HG02759 (cell line): ENCODE data around the gene AFDN.

Experiments used
- ATAC-seq: cut with Tn5 transposase; IDR thresholded peaks from one replicate; pipeline ENCODE4 v1.9.1; 2021; ENCODE audit warnings: mild to moderate bottlenecking, moderate library complexity; ENCODE audit not compliant: unreplicated experiment

Gene AFDN

DNA sequence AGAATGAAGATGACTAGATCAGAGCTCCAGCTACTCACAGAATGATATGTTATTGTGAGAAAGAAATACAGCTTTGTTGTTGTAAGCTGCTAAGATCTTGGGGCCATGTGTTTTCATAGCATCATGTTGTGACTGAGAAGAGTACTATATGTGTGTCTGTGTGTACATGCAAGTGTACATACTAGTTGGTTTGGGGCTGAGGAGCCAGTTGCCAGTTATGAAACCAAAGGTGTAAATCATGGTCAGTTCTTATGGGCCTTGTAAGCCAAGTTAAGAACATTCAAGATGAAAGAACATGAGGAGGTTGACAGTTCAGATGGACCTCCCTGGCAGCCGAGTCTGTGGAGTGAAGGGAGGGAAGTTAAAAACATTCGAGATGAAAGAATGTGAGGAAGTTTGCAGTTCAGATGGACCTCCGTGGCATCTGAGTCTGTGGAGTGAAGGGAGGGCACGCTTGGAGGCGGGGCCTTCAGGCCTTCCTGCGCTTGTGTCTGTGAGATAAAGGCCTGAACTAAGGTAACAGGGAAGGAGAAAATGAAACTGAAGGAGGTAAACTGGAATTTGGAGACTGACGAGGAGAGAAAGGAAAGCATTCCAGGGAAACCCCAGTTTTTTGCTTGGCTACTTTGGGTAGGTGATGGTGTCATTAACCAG, 13.9 kb downstream of the AFDN start:
- no peak for ATAC-seq

DNA sequence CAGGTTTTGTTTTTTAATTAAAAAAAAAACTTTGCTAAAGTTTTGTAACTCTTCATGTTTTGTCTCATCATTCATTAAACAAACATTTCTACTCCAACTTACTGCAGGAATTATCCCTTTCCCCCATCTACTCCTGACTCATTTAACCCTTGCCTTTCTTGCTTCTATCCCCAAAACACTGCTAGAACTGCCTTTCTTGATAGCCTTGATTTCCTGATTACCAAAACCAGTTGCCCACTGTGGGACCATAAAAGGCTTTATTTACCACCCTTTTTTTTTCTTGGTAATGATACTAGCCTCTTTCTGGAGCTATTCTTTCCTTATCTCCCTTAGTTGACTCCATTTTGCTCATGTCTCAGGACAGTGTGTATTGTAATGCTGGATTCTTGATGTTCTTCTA, 15.3 kb downstream of the AFDN start:
- ATAC-seq, result no peak

DNA sequence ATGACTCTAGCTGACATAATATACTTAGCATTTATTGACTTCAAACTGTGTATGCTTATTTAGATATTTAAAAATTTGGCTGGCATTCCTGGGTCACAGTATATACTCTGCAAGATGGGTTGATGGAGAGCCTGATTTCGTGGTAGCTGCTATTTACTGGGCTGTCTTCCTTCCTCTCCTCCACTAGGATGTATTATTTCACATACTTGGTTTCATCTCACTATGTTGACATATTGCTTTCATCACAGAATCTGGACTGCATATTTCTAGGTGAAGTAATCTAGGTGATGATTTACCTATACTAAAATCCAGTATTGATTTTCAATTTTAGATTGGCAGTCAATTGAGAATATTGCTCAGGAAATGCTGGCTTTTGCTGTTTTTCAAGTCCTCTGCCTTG, 15.7 kb downstream of the AFDN start:
- no peak for ATAC-seq

DNA sequence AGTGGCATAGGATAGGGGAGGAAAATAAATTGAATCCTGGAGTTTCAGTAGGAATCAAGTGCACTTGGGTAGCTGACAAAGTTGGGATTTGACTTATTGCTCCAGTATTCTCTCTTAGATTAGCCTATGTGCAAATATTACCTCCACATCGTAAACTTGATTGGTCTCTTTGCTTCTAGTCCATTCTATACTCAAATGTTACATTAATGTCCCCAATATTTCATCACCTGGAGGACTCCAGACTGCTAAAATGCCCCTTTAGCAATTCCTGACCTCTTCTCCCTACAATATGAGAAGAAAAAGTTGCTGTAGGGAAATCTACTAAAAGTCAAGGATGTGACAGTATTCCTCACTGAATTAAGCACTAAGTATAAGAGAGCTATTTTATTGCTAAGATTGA, 16.3 kb downstream of the AFDN start:
- no peak for ATAC-seq

DNA sequence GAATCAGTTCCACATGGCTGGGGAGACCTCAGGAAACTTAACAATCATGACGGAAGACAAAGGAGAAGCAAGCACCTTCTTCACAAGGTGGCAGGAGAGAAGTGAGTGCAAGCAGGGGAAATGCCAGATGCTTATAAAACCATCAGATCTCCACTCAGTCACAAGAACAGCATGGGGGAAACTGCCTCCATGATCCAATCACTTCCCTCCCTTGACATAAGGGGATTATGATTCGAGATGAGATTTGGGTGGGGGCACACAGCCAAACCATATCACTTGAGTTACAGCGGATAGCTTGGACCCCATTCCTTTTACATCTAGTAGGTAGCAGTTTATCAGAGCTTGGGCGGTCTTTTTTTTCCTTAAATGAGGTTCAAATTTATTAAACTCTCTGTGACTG, 19.1 kb downstream of the AFDN start:
- ATAC-seq, result no peak

DNA sequence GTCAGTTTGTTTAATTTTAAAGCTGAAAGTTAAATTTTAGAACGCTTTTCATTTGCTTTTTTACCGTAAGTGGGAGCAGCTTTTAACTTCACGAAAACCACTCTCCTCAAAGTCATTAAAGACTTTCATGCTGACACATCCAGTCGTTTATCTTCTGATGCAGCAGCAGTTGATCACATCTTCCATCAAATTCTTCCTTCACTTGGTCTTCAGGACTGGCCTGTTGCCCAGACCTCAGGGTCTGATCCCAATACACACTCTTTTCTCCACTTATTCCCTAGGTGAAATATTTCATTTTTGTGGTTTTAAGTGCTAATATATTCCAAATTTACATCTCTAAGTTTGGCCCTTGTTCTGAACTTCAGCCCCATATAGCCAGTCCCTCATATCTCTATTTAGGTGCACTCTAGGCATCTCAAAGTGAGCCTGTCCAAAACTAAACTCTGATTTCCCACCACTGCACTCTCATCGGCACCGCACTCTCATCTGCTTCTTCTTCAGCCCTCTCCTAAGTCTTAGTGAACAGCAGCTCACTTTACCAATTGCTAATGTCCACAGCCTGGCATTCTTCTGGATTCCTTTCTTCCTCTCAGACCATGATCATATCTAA, 20.4 kb downstream of the AFDN start:
- no peak for ATAC-seq

DNA sequence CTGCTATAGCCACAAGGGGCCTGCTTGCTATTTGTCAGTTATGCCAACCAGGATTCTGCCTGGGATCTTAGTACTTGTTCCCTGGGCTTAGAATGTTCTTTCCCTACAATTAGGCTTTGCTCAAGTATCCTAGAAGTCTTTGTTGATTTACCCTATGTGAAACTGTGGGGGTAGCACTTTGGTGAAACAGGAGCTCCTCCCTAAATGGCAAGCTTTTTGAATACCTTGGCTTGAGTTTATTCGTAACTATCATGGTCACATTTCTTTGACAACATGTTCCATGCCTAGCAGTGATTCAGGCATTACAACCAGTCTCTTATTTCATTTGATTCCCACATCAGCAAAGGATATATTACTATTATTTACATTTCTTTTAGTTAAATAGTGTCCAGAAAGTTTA, 21.2 kb downstream of the AFDN start:
- ATAC-seq, result no peak

DNA sequence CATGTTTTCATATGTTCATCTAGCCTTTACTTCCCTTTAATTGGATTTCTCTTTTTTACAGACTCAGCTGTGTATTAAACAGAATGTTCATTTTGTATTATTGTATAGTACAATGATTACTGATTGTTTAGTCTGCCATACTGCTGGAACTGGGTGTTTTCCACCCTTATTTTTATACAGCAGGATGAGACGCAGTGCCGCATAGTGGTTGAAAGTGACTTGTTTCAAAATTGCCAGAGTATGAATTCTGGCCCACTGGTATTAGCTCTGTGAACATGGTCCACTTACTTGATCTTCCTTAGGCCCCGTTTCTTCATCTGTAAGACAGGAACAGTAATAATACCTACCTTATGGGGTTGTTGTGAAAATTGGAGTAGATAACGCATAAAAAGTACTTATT, 22.1 kb downstream of the AFDN start:
- no peak for ATAC-seq

DNA sequence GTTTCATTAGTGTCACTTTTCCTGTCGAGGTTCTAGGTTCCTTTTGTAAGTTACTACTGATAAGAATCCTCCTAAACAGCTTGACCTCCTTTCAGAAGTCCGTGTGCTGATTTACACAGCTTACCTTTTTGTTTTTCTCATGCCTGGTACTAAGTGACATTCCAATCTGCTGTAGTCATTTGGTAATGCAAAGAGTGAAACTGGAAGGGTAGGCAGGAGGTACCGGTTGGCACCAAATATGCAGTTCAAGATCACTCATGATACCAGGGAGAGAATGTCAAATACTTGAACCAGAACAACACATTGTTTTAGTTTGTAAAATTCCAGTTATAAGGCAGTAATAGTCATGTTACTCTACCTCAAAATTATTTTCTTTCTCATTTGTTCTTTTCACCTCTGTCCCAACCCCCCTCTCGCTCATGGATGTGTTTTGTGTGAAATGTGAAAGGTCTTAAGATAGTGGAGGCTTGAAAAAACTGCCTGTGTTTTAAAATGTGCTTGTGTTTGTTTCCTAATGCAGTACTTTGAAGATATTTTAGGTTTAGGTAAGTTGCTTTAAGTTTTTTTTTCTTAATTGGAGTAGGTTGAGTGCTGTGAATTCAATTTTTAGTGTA, 23.2 kb downstream of the AFDN start:
- no peak for ATAC-seq

DNA sequence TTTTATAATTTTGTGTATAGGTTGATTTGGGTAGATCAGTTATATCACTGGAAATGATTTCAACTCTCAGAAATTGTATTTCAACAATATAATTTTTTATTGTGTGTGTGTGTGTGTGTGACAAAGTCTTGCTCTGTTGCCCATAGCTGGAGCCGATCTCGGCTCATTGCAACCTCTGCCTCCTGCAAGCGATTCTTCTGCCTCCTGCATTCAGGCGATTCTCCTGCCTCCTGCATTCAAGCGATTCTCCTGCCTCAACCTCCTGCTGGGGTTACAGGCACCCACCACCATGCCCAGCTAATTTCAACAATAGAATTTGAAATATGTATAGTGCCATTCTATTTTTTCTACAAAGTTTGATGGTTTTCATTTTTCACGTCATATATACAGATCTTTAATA, 24.1 kb downstream of the AFDN start:
- no peak for ATAC-seq

DNA sequence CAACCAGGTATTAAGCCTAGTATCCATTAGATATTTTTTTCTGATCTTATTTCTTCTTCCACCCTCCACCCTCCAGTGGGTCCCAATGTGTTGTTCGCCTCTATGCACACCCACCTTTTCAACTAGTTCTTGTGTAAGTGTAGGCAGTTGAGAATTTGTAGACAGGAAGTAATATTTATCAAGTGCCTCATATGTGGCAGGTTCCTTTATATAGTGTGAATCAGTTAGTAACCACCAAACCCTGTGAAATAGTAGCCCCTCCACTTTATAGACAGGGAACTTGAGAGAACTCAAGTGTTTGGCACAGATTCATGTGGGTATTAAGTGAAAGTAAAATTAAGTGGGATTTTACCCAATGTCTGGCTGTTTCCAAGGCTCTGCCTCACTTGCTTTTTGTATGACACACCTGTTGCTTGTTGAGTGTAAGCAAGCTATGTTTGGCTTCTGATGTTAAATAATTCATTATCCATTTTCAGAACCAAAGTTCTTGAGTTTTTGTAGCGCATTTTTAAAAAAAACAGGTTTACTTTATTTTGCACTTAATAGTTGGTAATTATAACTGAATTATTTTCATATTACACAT, 24.8 kb downstream of the AFDN start:
- no peak for ATAC-seq

DNA sequence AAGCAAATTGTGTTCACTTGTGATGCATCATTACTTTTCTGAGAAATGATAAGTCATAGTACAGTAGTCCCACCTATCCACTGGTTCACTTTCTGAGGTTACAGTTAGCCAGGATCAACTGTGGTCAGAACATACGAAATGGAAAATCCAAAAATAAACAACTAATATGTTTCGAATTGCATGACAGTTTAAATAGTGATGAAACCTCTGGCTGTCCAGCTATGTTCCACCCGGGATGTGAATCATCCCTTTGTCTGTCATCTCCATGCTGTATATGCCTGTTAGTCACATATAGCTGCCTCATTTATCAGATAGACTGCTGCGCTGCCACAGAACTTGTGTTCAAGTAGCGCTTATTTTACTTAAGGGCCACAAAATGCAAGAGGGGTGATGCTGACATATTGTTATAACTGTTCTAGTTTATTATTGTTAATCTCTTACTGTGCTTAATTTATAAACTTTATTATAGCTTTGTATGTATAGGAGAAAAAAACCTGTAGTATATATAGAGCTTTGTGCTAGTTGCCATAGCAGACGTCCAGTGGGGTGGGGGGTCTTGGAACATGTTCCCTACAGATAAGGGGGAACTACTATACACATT, 29.2 kb downstream of the AFDN start:
- ATAC-seq, result no peak

DNA sequence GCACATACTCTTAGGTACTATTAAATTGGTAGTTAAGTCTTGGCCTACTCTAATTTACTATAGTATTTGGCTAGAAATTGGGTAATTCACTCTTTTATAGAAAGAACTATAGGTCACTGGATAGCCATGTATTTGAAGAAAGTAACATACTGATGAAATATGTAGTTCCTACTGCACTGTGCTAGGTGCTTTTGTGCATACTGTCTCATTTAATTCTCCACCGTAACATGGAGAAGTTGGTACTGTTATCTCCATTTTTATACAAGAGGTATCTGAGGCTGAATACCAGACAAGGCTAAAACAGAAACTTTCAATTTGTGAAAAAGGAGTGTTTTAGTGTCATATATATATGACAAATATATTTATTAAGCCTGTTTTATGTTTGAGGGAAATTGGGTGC, 29.8 kb downstream of the AFDN start:
- ATAC-seq, result no peak

DNA sequence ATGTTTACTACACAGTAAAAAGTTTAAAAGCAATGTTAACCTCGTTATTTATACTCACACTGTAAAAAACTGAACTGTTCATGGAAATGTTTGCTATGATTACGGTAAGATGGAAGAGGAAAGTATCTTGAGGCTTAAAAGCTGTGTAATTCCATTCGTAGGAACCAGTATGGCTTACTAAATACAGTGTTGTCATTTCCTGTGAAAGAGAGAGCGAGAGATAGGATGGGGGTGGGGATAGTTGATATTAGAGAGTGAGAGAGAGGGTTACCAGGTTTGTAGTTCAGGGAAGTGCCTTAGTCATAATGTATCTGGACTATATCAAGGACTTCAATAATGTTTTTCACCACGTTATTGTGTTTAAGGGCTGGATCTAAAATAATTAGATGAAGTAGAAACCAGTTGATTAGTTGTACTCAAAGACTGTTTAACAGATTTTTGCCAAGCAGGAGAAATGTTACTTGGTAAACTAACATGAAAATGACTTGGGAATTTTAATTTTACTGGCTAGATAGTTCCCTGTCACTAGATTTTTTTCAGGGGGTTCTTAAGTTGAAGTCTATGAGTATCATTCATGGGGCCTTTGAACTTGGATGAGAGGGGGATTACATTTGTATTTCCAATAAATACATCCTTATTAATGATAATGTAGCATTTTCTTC, 30.4 kb downstream of the AFDN start:
- no peak for ATAC-seq

DNA sequence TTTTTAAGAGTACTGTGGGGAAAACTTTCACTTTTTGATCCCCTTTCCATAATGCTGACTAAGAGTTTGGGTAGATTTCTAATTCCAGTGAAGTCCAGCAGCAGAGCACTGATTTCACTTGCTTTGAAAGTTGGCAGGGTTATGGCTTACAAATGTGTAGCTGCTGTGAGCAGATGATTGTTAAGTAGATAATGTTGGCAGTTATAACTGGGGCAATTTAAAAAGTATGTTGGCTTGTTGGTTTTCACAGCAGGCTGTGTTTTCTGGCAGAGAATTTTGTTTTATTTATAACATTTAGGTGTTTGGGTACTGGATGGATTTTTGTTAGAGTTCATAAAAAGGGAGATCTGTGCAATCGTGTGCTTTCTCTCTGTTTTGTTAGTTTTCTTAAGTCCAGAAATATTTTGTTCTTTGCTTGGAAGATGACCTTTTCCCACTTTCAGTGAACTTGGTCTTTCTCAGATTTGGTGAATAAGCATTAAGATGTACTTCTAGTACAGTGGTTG, 31.4 kb downstream of the AFDN start:
- ATAC-seq, result no peak

DNA sequence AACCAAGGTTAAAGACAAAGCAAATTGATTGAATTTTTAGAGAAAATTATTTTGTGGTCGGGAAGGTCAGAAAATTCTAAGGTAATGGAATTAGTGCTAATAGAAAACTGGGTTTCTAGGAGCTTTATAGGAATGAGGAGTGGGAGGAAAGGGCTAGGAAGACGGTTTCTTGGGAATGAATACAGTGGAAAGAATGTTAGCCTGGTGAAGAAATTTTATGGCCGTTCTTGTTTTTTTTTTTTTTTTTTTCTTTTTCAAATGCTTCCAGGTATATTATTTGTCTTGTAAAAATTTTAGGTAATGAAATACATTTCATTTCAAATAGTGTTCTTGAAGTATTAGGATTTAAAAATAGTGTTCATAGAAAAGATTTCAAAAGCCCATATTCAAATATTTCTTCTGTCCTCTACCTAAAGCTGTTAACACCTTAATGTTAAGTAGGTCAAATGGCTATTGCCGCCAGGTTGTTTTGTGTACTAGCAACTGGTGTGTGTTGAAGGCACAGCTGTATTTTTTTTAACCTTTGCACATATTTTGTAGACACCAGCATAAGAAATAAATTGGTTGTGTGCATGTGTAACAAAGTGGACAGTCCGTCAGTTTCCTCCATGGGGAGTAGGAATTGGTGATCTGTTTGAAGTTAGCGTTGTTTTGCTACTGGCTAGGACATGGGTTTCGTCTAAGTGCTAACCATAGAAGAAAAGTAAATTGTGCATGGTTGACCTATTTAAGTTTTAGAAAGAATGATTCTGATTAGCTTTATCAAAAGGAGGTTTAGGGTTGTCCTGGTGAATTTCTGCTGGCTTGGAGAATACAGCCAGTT, 32.3 kb downstream of the AFDN start:
- ATAC-seq, result no peak

DNA sequence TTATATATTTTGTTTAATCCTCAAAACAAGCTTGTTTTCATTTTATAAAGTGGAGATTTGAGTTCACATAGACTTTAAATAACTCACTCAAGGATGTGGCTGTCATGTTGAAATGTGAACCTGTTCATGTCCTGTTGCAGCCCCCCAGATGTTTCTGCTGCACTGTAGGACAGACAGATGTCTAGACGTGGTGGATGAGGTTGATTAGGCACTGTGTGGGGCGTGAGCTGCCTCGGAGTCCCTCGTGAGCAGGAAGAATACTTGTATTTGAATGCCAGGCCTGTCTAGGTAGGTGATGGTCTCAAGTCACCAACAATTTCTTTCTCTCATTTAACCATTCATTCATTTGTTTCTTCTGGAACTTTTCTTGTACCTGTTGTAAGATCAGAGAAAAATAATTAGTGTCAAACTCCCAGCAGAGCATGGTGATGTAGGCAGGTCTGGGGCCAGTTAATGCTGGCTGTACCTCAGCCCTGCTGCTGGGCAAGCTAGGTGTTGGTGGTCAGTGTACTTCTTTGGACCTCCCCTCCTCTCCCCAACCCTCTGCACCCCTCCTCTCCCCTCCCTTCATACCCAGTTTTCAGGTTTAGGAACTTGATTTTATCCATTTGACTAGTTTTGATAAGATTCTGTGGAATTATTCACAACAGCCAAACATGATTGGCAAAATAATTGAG, 34.0 kb downstream of the AFDN start:
- no peak for ATAC-seq

DNA sequence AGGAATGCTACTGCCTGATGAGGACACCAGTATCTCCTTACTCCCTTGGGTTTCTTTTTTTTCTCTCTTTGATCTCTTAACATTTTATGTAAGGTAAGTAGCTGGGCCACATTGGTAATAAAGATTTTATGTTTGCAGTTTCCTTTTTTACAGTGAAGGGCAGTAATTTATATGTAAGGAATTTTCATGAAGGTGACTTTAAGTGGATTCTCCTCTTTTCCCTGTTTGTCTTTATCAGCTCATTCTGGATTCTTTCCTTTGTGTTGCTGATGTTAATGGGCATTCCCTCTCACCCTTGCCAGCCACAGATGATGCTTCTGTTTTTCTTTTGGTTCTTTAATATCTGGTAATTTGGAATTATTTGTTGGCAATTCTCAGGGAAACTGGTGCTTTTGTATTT, 34.7 kb downstream of the AFDN start:
- no peak for ATAC-seq

DNA sequence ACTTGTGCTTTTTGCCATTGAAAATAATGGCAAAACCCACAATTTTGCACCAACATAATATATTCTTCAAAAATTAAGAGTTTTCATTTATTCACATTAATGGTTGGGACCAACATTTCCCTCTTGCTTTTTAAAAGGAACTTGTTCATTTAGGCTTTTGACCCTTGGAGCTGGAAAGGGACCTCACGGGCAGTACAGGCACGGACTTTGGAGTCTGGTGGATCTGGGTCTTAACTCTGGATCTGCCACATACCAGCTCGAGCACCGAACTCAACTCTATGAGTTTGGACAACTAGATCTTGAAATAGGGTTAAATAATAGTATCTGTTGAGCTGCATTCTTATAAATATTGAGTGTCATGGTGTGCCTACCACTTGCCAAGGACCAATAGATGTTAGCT, 37.2 kb downstream of the AFDN start:
- ATAC-seq, result no peak

DNA sequence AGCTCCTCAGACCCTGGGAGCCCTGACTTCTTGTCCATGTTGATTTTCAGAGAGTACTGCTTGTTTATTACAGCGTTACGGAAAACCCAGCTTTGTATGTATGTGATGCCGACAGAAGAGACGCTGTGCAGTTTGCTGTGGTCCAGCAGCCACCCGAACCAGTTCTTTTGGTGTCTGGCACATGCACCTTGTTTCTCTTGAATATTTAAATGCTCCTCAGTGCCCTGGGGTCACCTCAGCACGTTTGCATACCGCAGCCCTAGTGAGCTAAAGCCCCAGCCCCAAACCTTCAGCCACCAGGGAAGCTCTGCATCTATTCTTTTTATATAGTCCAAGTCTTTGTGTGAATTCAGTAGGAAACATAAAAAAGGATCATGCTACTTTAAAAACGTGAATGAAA, 39.9 kb downstream of the AFDN start:
- no peak for ATAC-seq
